ENCODE measurements around the gene SCRT2. TPM values are rescaled to one million over a fixed set of nuclear protein-coding genes. Genes with fewer than 3 reads are reported as not detected.
A peak's percentile ranks its signal among the peaks of the same experiment; 100 is the strongest.

The SCRT2 gene
- total and polyA plus RNA-seq, 10 donors: 0.09 TPM; not detected in 9

GRCh38 chr20:692044-692443 is 16.4 kb upstream of the SCRT2 start:
- Histone ChIP-seq H3K27me3 (replicated peaks in 1 of 7) (peaks cover 0 to 40% (median 0%) of the 10 kb centered on the region in 7 donors), H3K27ac (no peak overlapping the region), H3K4me3 (no peak overlapping the region), H3K4me1 (no peaks in the 10 kb centered on the region), H3K36me3 (no peaks in the 10 kb centered on the region), H3K9me3 (peaks cover 0 to 4% (median 0%) of the 10 kb centered on the region in 8 donors)
- DNase-seq: peak; percentile 6
- TF ChIP-seq POLR2AphosphoS5 (IDR thresholded peaks at IDR 0.05) (no peak), POLR2A (IDR thresholded peaks at IDR 0.05) (no peak), CTCF (IDR thresholded peaks at IDR 0.05 in 8 of 11, conservative IDR thresholded peaks at IDR 0.05 in 3 of 11) (no peak)
- 48 to 84% (median 64%) methylated on average over 1 of the region's 1 CpG for WGBS, 5 donors
- intact Hi-C loops (cut with DNase I; ENCODE audit: low total_unique reads): no loop called here

GRCh38 chr20:689947-690346 is 14.3 kb upstream of the SCRT2 start:
- intact Hi-C loops (cut with DNase I; ENCODE audit: low total_unique reads): no loop called here
- no peak for TF ChIP-seq POLR2A (IDR thresholded peaks at IDR 0.05)
- TF ChIP-seq CTCF (IDR thresholded peaks at IDR 0.05 in 8 of 11, conservative IDR thresholded peaks at IDR 0.05 in 3 of 11): no peak
- no peak for TF ChIP-seq POLR2AphosphoS5 (IDR thresholded peaks at IDR 0.05)
- no peak overlapping the region for H3K4me3 ChIP-seq
- no peaks in the 10 kb centered on the region for H3K36me3 ChIP-seq
- no peaks in the 10 kb centered on the region for H3K4me1 ChIP-seq
- peaks cover 0 to 4% (median 0%) of the 10 kb centered on the region in 8 donors for H3K9me3 ChIP-seq
- no peak for DNase-seq
- no peak overlapping the region for H3K27ac ChIP-seq
- WGBS, 5 donors: 48 to 70% (median 52%) methylated on average over 1 of the region's 1 CpG
- H3K27me3 ChIP-seq (replicated peaks in 1 of 7): peaks cover 0 to 43% (median 0%) of the 10 kb centered on the region in 7 donors

GRCh38 chr20:689348-689747 is 13.7 kb upstream of the SCRT2 start:
- TF ChIP-seq POLR2A (IDR thresholded peaks at IDR 0.05) (no peak), CTCF (IDR thresholded peaks at IDR 0.05 in 8 of 11, conservative IDR thresholded peaks at IDR 0.05 in 3 of 11) (no peak), POLR2AphosphoS5 (IDR thresholded peaks at IDR 0.05) (no peak)

GRCh38 chr20:688809-689212 is 13.2 kb upstream of the SCRT2 start:
- H3K27ac ChIP-seq: no peak overlapping the region
- intact Hi-C loops (cut with DNase I; ENCODE audit: low total_unique reads): no loop called here
- H3K27me3 ChIP-seq (replicated peaks in 1 of 7): peaks cover 0 to 54% (median 0%) of the 10 kb centered on the region in 7 donors
- no peak overlapping the region for H3K4me3 ChIP-seq
- WGBS, 5 donors: 49 to 74% (median 60%) methylated on average over 10 to 13 of the region's 13 CpGs
- peak; percentile 58 for DNase-seq
- no peaks in the 10 kb centered on the region for H3K36me3 ChIP-seq
- TF ChIP-seq POLR2A (IDR thresholded peaks at IDR 0.05) (no peak), POLR2AphosphoS5 (IDR thresholded peaks at IDR 0.05) (no peak), CTCF (IDR thresholded peaks at IDR 0.05 in 8 of 11, conservative IDR thresholded peaks at IDR 0.05 in 3 of 11) (no peak)
- no peaks in the 10 kb centered on the region for H3K4me1 ChIP-seq
- peaks cover 0 to 4% (median 0%) of the 10 kb centered on the region in 8 donors for H3K9me3 ChIP-seq

More at GRCh38 chr20:689348-689747, 13.7 kb upstream of the SCRT2 start:
- Histone ChIP-seq H3K27ac (no peak overlapping the region), H3K9me3 (peaks cover 0 to 4% (median 0%) of the 10 kb centered on the region in 8 donors), H3K4me3 (no peak overlapping the region), H3K4me1 (no peaks in the 10 kb centered on the region), H3K36me3 (no peaks in the 10 kb centered on the region), H3K27me3 (replicated peaks in 1 of 7) (peaks cover 0 to 49% (median 0%) of the 10 kb centered on the region in 7 donors)
- DNase-seq: peak; percentile 46
- WGBS, 5 donors: 84 to 86% (median 85%) methylated on average over 6 of the region's 6 CpGs
- intact Hi-C loops (cut with DNase I; ENCODE audit: low total_unique reads): no loop called here

Data from spleen (tissue), 11 donors.